Tibial nerve (tissue), 3 donors: Measurements from ENCODE around the gene CNDP1.

ENCODE experiments used
- POLR2A ChIP-seq, 2 donors: fragments of 450-650 bp; IDR thresholded peaks; one replicate each; pipeline ENCODE4 v1.6.1; 2017; ENCODE audit warnings: antibody characterized with exemption in 2 of 2, mild to moderate bottlenecking in 2 of 2, moderate library complexity in 2 of 2
- TF ChIP-seq, protein P1 (sequence below), 5 experiments: fragments of 200-600 bp in 3 of 5; fragments of 450-650 bp in 2 of 5; sonication (generic) in 3 of 5; IDR thresholded peaks; one replicate each; pipeline ENCODE4 v1.5.1; 2016 to 2019; ENCODE audit warnings: antibody characterized with exemption in 5 of 5, mild to moderate bottlenecking in 3 of 5, moderate library complexity in 2 of 5

GRCh38 chr18:74597034-74597661, 62.8 kb downstream of the CNDP1 start:
- peak in 1 of 2 donors; percentile 38 for TF ChIP-seq POLR2A (IDR thresholded peaks at IDR 0.05)
- TF ChIP-seq, protein P1, sequence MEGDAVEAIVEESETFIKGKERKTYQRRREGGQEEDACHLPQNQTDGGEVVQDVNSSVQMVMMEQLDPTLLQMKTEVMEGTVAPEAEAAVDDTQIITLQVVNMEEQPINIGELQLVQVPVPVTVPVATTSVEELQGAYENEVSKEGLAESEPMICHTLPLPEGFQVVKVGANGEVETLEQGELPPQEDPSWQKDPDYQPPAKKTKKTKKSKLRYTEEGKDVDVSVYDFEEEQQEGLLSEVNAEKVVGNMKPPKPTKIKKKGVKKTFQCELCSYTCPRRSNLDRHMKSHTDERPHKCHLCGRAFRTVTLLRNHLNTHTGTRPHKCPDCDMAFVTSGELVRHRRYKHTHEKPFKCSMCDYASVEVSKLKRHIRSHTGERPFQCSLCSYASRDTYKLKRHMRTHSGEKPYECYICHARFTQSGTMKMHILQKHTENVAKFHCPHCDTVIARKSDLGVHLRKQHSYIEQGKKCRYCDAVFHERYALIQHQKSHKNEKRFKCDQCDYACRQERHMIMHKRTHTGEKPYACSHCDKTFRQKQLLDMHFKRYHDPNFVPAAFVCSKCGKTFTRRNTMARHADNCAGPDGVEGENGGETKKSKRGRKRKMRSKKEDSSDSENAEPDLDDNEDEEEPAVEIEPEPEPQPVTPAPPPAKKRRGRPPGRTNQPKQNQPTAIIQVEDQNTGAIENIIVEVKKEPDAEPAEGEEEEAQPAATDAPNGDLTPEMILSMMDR (IDR thresholded peaks at IDR 0.05) = no peak
